ENCODE data around the gene DDX10.
"Not testable (repeated sequence)": the region's sequence is repeated elsewhere in the genome, so short reads cannot be mapped to it uniquely, and the experiment has no call there.

DDX10 gene

DNA sequence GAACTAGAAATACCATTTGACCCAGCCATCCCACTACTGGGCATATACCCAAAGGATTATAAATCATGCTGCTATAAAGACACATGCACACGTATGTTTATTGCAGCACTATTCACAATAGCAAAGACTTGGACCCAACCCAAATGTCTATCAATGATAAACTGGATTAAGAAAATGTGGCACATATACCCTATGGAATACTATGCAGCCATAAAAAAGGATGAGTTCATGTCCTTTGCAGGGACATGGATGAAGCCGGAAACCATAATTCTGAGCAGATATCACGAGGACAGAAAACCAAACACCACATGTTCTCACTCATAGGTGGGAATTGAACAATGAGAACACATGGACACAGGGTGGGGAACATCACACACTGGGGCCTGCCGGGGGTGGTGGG lies 114.3 kb downstream of the DDX10 start:
- DNase-seq, result not testable (repeated sequence)

DNA sequence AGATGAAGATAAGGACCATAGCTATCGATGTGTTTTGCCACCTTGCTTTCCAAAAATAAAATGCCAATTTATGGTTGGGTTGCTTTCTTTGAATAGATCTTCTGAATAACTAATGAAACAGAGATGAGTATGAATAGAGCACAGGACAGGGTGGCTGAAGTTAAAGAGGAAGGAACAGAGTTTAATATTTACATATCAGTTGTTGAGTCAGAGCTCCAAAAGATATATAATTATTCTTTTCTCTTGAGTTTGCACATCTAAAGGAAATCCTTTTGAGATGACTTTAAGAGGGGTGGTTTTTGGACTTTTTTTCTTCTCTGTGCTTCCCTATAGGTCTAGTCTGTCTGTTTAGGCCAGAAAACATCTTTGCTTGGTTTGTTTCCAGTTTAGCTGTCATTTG lies 115.2 kb downstream of the DDX10 start:
- DNase-seq, result no peak

DNA sequence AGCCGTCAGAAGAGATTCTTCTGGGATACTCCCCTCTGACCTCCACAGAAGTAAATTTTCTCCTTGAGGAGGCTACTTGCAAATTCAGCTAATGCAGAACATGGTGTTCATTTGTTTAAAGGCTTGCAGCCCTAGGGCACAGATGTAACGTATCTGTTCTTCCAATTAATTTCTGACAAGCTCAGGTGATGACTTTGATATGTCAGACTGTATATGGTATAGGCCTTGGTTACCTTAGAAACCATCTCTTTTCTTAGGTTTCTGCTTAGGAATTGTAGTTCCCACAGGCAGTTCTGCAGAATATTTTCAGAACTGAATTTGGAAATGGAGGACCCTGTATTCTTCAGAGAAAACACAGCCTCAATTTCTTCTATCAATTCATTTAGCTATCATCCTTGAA lies 117.1 kb downstream of the DDX10 start:
- DNase-seq, result no peak

DNA sequence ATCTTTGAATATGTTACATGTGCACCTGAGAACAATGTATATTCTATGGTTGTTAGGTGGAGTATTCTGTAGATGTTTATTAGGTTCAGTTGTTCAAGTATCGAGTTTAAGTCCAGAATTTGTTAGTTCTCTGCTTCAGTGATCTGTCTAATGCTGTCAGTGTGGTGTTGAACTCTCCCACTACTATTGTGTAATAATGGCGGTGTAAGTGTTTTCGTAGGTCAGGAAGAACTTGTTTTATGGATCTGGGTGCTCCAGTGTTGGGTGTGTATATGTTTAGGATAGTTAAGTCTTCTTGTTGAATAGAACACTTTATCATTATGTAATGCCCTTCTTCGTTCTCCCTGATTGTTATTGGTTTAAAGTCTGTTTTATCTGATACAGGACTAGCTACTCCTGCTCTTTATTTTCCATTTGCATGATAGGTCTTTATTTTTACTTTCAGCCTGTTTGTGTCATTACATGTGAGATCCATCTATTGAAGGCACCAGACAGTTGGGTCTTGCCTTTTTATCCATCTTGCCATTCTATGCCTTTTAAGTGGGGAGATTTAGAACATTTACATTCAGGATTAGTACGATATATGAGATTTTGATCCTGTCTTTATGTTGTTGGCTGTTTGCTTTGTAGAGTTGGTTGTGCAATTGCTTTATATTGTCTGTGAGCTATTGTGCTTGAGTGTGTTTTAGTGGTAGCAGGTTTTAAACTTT lies 121.6 kb downstream of the DDX10 start:
- no peak for DNase-seq

DNA sequence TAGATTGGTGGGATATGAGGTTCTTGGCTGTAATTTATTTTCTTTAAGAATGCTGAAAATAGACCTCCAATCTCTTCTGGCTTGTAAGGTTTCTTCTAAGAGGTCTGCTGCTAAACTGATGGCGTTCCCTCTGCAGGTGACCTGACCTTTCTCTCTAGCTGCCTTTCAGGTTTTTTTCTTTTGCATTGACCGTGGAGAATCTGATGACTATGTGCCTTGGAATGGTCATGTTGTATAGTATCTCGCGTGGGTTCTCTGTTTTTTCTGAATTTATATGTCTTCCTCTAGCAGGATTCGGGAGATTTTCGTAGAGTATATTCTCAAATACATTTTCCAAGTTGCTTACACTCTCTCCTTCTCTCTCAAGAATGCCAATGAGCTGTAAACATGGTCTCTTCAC lies 122.2 kb downstream of the DDX10 start:
- DNase-seq, result no peak

DNA sequence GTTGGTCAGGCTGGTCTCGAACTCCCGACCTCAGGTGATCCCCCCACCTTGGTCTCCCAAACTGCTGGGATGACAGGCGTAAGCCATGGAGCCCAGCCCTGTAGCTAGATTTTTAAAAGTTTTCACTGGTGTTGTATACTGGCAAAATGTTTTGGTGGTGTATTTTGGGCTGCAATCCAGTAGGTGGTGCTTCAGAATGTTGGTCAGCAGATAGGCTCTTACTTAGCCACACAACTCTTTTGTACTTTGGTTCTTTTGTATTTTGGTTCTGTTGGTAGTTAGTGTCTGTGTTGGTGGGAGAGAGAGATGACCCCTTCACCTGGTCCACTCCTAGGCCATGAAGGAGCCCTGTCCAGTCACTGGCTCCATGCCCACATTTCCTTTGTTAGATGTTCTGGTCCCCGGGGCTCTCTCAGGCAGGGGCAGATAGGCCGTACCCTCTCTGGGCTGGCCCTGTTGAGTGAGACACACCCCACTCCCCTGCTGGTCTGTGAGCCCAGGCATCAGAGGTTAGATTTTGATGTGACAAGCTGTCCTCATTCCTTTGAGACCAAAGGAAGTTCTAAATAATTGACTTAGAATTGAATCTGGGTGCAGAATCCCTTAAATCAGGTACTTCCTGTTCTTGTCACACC lies 123.8 kb downstream of the DDX10 start:
- DNase-seq, result peak; percentile 9

DNA sequence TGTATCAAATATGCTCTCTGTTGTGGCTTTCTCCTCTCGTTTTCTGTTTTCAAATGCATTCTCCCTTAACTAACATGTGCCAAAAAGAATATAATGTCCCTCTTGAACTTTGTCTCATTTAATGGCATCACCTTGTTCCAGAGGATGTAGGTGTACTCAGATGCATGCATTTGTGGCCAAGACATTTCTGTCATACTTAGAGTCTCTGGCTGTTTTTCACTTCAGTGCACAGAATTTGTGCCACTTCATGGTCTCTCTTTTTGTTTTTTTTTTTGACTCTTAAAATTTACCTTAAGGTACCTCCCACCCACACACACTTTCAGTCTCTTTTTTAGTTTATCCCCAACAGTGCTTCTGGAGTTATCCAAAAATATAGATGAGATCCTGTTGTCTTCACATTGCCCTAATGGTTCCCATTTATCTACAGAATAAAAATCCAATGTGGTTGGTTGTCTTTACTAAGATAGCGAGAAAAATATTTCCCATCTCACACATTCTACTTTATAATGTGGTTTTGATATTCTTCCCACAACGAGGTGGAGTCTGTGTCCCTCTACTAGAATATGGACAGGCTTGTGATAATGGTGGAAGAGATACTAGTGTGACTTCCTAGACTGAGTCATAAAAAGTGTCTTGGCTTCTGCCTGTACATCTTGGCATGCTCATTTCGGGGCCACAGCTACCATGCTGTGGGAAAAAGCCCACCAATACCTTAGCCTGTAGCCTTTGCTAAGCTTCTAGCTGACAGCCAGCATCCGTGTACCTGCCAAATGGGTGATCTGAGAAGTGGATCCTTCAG lies 125.8 kb downstream of the DDX10 start:
- DNase-seq, result peak; percentile 7

GRCh38 chr11:108793138-108793537 lies 128.3 kb downstream of the DDX10 start:
- DNase-seq, result no peak

DNA sequence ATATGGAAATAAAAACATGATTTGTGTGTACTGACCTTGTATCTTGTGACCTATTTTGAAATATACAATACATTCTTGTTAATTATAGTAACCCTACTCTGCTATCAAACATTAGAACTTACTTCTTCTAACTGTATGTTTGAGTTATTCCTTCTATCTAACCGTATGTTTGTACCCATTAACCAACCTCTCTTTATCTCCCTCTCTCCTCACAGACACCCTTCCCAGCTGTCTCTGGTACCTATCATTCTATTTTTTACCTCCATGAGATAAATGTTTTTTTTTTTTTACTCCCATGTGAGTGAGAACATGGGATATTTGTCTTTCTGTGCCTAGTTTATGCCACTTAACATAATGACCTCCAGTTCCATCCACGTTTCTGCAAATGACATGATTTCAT lies 128.7 kb downstream of the DDX10 start:
- DNase-seq, result no peak

GRCh38 chr11:108796551-108796950 lies 131.7 kb downstream of the DDX10 start:
- no peak for DNase-seq

- no peak for DNase-seq
Observed at GRCh38 chr11:108797578-108798100, 132.8 kb downstream of the DDX10 start.

GRCh38 chr11:108802492-108802891 lies 137.6 kb downstream of the DDX10 start:
- DNase-seq, result no peak

DNA sequence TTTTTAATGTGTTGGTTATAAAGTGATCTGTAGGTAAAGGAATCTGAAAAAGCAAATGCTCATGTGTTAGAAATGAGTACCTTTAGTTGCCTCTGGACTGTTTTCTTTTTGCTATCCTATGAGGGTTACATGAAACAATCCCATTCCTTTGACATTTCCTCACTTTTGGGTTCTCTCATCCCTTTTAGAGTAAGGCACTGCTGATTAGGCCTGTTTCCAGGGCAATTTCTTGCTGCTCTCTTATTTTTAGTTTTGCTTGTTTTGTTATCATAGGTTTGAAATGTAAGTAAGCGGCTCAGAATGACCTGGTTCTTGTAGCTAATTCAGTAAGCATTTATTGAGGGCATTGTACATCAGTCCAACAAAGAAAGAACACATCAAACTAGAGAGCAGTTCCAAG lies 138.9 kb downstream of the DDX10 start:
- DNase-seq, result no peak

GRCh38 chr11:108804511-108804910 lies 139.6 kb downstream of the DDX10 start:
- no peak for DNase-seq

- DNase-seq, result no peak
Observed at GRCh38 chr11:108805030-108805429, 140.2 kb downstream of the DDX10 start.

GRCh38 chr11:108807262-108807661 lies 142.4 kb downstream of the DDX10 start:
- DNase-seq, result peak; percentile 2

- DNase-seq, result no peak
Observed at GRCh38 chr11:108813086-108813485, 148.2 kb downstream of the DDX10 start.

DNA sequence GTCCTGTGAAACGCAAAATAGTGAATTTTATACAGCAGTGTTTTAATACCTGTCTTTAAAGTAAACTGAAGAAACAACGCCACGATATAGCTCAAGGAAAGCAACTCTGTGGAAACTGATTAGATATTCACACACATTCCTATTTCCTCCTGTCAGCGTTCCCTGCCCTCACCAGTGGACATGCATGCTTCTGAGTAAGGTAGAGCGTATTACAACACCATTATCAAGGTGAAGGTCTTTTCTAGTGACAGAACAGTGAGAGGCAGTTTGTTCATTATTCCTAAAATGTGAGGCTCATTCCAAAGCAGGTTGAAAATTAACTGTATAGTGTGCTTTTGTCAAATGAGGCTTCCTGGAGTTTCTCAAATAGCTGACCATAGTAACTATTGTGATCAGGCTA lies 153.1 kb downstream of the DDX10 start:
- DNase-seq, result no peak

GRCh38 chr11:108818971-108819370 lies 154.1 kb downstream of the DDX10 start:
- DNase-seq, result no peak

DNA sequence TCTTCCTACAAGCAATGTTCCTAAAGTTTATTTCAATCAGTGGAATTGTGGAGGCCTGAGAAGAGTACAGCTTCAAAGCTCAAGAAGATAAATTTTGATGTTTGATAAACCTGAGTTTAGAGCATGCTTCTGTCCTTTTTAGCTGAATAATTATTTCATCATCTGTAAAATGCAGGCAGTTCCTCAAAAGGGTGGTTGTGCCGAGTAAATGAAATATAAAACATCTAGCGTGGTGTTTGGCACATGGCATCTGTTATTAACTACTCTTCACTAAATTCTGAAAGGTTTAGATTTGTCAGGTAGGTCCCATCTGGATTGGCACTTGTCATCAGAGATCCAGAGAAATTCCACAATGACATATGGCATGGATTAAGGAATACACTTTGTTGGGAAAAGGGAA lies 155.1 kb downstream of the DDX10 start:
- no peak for DNase-seq

GRCh38 chr11:108823960-108824359 lies 159.1 kb downstream of the DDX10 start:
- not testable (repeated sequence) for DNase-seq

- DNase-seq, result no peak
Observed at GRCh38 chr11:108824545-108824944, 159.7 kb downstream of the DDX10 start.

GRCh38 chr11:108825381-108825780 lies 160.5 kb downstream of the DDX10 start:
- no peak for DNase-seq

GRCh38 chr11:108826136-108826535 lies 161.3 kb downstream of the DDX10 start:
- DNase-seq, result no peak

All from activated CD4-positive, alpha-beta T cell treated with anti-CD3 and anti-CD28 coated beads, Interleukin-10, Interleukin-2, amounts not matched to agents 100 ng/mL and 50 ng/mL, durations not matched to agents 16 hours and 8 hours (primary cell).